Breast epithelium (tissue), 3 donors: Measurements from ENCODE around the gene GABARAP.

ENCODE experiments used
- POLR2A ChIP-seq: fragments of 450-650 bp; IDR thresholded peaks from one replicate; pipeline ENCODE4 v1.6.1; 2016; ENCODE audit warnings: antibody characterized with exemption, mild to moderate bottlenecking, moderate library complexity
- TF ChIP-seq, protein P1 (sequence below), 3 donors: fragments of 450-650 bp; IDR thresholded peaks; one replicate each; pipeline ENCODE4 v1.5.1; 2016 to 2017; ENCODE audit warnings: antibody characterized with exemption in 3 of 3, mild to moderate bottlenecking in 3 of 3, moderate library complexity in 3 of 3

DNA sequence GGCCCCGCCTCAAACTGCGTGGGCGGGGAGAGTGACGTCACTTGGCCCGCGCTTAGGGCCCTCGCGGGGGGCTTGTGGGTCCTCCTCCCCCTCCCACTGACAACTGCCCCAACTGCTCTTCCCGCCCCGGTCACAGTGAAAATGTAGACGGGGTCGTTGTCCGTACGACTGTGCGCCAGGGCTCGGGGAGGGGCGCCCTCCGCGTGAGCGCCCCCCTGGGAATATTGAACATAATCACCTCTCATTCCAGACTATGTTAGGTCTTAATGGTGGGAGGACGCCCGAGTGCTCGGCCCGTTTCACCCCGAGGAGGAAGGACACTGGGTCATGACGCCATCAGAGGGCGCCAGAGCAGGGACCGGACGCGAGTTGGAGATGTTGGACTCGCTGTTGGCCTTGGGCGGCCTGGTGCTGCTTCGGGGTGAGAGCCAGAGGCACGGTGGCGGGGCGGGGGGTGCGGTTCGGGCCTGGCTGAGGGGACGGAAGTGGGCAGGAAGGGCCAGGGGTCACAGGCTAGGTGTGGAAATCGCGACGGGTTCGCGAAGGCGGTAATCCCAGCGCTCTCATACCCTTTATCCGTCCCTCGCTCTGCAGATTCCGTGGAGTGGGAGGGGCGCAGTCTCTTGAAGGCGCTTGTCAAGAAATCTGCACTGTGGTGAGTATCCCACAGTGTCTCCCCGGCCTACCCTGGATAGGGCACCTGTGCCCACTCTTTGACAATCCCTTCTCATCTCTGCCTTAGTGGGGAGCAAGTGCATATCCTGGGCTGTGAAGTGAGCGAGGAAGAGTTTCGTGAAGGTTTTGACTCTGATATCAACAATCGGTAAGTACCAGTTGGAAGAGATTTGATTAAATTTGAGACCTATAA lies 10.2 kb upstream of the GABARAP start, which contains the start of gene ELP5:
- TF ChIP-seq, protein P1, sequence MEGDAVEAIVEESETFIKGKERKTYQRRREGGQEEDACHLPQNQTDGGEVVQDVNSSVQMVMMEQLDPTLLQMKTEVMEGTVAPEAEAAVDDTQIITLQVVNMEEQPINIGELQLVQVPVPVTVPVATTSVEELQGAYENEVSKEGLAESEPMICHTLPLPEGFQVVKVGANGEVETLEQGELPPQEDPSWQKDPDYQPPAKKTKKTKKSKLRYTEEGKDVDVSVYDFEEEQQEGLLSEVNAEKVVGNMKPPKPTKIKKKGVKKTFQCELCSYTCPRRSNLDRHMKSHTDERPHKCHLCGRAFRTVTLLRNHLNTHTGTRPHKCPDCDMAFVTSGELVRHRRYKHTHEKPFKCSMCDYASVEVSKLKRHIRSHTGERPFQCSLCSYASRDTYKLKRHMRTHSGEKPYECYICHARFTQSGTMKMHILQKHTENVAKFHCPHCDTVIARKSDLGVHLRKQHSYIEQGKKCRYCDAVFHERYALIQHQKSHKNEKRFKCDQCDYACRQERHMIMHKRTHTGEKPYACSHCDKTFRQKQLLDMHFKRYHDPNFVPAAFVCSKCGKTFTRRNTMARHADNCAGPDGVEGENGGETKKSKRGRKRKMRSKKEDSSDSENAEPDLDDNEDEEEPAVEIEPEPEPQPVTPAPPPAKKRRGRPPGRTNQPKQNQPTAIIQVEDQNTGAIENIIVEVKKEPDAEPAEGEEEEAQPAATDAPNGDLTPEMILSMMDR (IDR thresholded peaks at IDR 0.05) = peak; percentile 7 to 44 (median 34)
- TF ChIP-seq POLR2A = peak; percentile 25
